ENCODE data around the gene NACC2. TPM values are rescaled to one million over a fixed set of nuclear protein-coding genes. Genes with fewer than 3 reads are reported as not detected.

NACC2 gene
- total and polyA plus RNA-seq, 2 of the 8 experiments (the other 6 are each of a cell fraction or from before 2014, with no cell fraction given) = 8.3 to 14.0 TPM

DNA sequence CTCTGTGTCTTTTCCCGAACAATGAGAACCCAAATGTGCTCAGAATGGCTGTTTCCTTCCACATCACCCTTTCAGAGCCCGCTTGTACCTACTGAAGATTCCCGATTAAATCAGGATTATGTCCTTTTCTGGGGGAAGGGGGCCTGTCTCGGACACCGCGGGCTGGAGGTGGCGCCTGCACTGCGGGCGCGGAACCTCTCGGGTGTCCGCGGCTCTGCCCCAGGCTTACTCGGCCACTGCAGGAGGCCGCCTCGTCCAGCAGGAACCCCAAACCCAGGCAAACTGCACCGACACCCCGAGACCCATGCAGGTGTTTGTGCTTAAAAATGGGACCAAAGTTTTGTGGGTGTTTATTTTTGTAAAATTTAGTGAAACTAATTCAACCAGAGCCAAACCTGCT lies 32.2 kb upstream of the NACC2 start (continued):
- no peak for TF ChIP-seq RXRA (IDR thresholded peaks at IDR 0.05; ENCODE audit: insufficient read depth, low read depth, low read length)
- no peak for TF ChIP-seq KDM4A (IDR thresholded peaks at IDR 0.05; ENCODE audit: low read depth, low read length, severe bottlenecking)
- no peak for TF ChIP-seq CREB1 (IDR thresholded peaks at IDR 0.05)
